ENCODE data around the gene PRPSAP2.
A peak's percentile ranks its signal among the peaks of the same experiment; 100 is the strongest.

The PRPSAP2 gene

GRCh38 chr17:18958611-18959010 is 100.7 kb downstream of the PRPSAP2 start:
- TF ChIP-seq CTCF (conservative IDR thresholded peaks at IDR 0.05; ENCODE audit: control insufficient read depth, insufficient read depth, low read depth, low read length): no peak
- DNase-seq (ENCODE audit: low read depth): no peak
- no peak overlapping the region for H3K4me3 ChIP-seq (ENCODE audit: control insufficient read depth, low read depth, low read length)

- TF ChIP-seq CTCF (conservative IDR thresholded peaks at IDR 0.05; ENCODE audit: control insufficient read depth, insufficient read depth, low read depth, low read length): no peak
- no peak for DNase-seq (ENCODE audit: low read depth)
Observed at GRCh38 chr17:18959071-18959844, 101.3 kb downstream of the PRPSAP2 start.

GRCh38 chr17:18959845-18960240 is 101.9 kb downstream of the PRPSAP2 start:
- no peak for TF ChIP-seq CTCF (conservative IDR thresholded peaks at IDR 0.05; ENCODE audit: control insufficient read depth, insufficient read depth, low read depth, low read length)
- DNase-seq (ENCODE audit: low read depth): no peak
- no peak overlapping the region for H3K4me3 ChIP-seq (ENCODE audit: control insufficient read depth, low read depth, low read length)

More at GRCh38 chr17:18959071-18959844, 101.3 kb downstream of the PRPSAP2 start:
- H3K4me3 ChIP-seq (ENCODE audit: control insufficient read depth, low read depth, low read length): no peak overlapping the region

GRCh38 chr17:18960241-18960665 is 102.3 kb downstream of the PRPSAP2 start:
- H3K4me3 ChIP-seq (ENCODE audit: control insufficient read depth, low read depth, low read length): no peak overlapping the region
- TF ChIP-seq CTCF (conservative IDR thresholded peaks at IDR 0.05; ENCODE audit: control insufficient read depth, insufficient read depth, low read depth, low read length): no peak
- no peak for DNase-seq (ENCODE audit: low read depth)

GRCh38 chr17:18960803-18961511 is 103.0 kb downstream of the PRPSAP2 start:
- no peak overlapping the region for H3K4me3 ChIP-seq (ENCODE audit: control insufficient read depth, low read depth, low read length)
- DNase-seq (ENCODE audit: low read depth): peak; percentile 58
- TF ChIP-seq CTCF (conservative IDR thresholded peaks at IDR 0.05; ENCODE audit: control insufficient read depth, insufficient read depth, low read depth, low read length): peak; percentile 83

GRCh38 chr17:18961634-18962493 is 103.9 kb downstream of the PRPSAP2 start:
- DNase-seq (ENCODE audit: low read depth): peak; percentile 15
- no peak overlapping the region for H3K4me3 ChIP-seq (ENCODE audit: control insufficient read depth, low read depth, low read length)
- TF ChIP-seq CTCF (conservative IDR thresholded peaks at IDR 0.05; ENCODE audit: control insufficient read depth, insufficient read depth, low read depth, low read length): no peak
